SHP77 (cell line): ENCODE results near the gene DNAJC11.
"Not testable (repeated sequence)": the region's sequence is repeated elsewhere in the genome, so short reads cannot be mapped to it uniquely, and the experiment has no call there.

Experiments
- DNase-seq, 2 experiments: peaks; one replicate each; lab custom pipeline; 2025; lab: John Stamatoyannopoulos, UW

Gene DNAJC11

GRCh38 chr1:6695868-6696267 lies 5.7 kb downstream of the DNAJC11 start:
- DNase-seq: no peak

GRCh38 chr1:6694121-6694713 lies 7.4 kb downstream of the DNAJC11 start:
- no peak for DNase-seq

GRCh38 chr1:6692956-6693355 lies 8.7 kb downstream of the DNAJC11 start:
- no peak for DNase-seq

- no peak for DNase-seq
Observed at GRCh38 chr1:6691507-6691906, 10.1 kb downstream of the DNAJC11 start.

- DNase-seq: no peak
Observed at GRCh38 chr1:6690186-6690585, 11.4 kb downstream of the DNAJC11 start.

- no peak for DNase-seq
Observed at GRCh38 chr1:6688757-6689156, 12.9 kb downstream of the DNAJC11 start.

- DNase-seq: no peak
Observed at GRCh38 chr1:6688001-6688400, 13.6 kb downstream of the DNAJC11 start.

GRCh38 chr1:6686294-6686693 lies 15.3 kb downstream of the DNAJC11 start:
- DNase-seq: no peak

GRCh38 chr1:6685381-6685780 lies 16.2 kb downstream of the DNAJC11 start:
- no peak for DNase-seq

GRCh38 chr1:6683434-6683833 lies 18.2 kb downstream of the DNAJC11 start:
- no peak for DNase-seq

- no peak for DNase-seq
Observed at GRCh38 chr1:6675941-6676340, 25.7 kb downstream of the DNAJC11 start.

- no peak for DNase-seq
Observed at GRCh38 chr1:6674771-6675170, 26.8 kb downstream of the DNAJC11 start.

- DNase-seq: no peak
Observed at GRCh38 chr1:6673816-6674398, 27.7 kb downstream of the DNAJC11 start.

- DNase-seq: no peak
Observed at GRCh38 chr1:6672558-6672957, 29.1 kb downstream of the DNAJC11 start.

- DNase-seq: no peak
Observed at GRCh38 chr1:6668503-6668902, 33.1 kb downstream of the DNAJC11 start.

- DNase-seq: no peak
Observed at GRCh38 chr1:6667139-6667538, 34.5 kb downstream of the DNAJC11 start.

GRCh38 chr1:6666696-6667095 lies 34.9 kb downstream of the DNAJC11 start:
- no peak for DNase-seq

- DNase-seq: not testable (repeated sequence)
Observed at GRCh38 chr1:6662468-6662867, 39.1 kb downstream of the DNAJC11 start.

GRCh38 chr1:6660415-6661049 lies 41.1 kb downstream of the DNAJC11 start:
- DNase-seq: no peak

GRCh38 chr1:6658359-6659060 lies 43.1 kb downstream of the DNAJC11 start:
- no peak for DNase-seq

- DNase-seq: no peak
Observed at GRCh38 chr1:6657138-6657537, 44.5 kb downstream of the DNAJC11 start.

- no peak for DNase-seq
Observed at GRCh38 chr1:6653436-6654290, 48.0 kb downstream of the DNAJC11 start.
